Measurements from ENCODE around the gene REEP6.
"Not testable (repeated sequence)": the region's sequence is repeated elsewhere in the genome, so short reads cannot be mapped to it uniquely, and the experiment has no call there.

The REEP6 gene

GRCh38 chr19:1524287-1524971, 33.4 kb downstream of the REEP6 start:
- no peak for DNase-seq (ENCODE audit: low read depth)

GRCh38 chr19:1524972-1525325, 34.0 kb downstream of the REEP6 start:
- DNase-seq (ENCODE audit: low read depth) = no peak

- DNase-seq (ENCODE audit: low read depth) = no peak
Measured at GRCh38 chr19:1525343-1525742, 34.4 kb downstream of the REEP6 start.

GRCh38 chr19:1526066-1526778, 35.2 kb downstream of the REEP6 start:
- no peak for DNase-seq (ENCODE audit: low read depth)

GRCh38 chr19:1526979-1527649, 36.1 kb downstream of the REEP6 start:
- no peak for DNase-seq (ENCODE audit: low read depth)

DNA sequence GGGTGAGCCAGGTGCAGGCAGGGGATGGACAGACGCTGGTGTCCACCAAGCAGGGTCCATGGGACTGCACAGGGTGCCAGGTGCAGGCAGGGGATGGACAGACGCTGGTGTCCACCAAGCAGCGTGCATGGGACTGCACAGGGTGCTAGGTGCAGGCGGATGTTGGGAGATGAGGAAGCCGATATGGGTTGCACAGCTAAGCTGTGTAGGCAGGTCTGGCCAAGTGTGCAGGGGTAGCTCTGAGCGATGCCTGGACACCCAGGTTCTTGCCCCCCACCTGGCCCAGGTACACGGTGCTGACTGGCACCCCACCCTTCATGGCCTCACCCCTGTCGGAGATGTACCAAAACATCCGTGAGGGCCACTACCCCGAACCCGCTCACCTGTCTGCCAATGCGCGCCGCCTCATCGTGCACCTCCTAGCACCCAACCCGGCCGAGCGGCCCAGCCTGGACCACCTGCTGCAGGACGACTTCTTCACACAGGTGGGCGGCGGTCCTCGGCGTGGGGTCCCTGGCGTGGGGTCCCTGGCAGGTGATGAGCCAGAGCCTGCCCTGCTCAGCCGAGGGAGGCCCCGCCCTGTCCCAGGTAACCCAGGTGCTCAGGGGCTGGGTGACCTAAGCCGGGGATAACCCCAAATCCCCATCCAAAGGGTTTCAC, 36.8 kb downstream of the REEP6 start:
- no peak for DNase-seq (ENCODE audit: low read depth)

DNA sequence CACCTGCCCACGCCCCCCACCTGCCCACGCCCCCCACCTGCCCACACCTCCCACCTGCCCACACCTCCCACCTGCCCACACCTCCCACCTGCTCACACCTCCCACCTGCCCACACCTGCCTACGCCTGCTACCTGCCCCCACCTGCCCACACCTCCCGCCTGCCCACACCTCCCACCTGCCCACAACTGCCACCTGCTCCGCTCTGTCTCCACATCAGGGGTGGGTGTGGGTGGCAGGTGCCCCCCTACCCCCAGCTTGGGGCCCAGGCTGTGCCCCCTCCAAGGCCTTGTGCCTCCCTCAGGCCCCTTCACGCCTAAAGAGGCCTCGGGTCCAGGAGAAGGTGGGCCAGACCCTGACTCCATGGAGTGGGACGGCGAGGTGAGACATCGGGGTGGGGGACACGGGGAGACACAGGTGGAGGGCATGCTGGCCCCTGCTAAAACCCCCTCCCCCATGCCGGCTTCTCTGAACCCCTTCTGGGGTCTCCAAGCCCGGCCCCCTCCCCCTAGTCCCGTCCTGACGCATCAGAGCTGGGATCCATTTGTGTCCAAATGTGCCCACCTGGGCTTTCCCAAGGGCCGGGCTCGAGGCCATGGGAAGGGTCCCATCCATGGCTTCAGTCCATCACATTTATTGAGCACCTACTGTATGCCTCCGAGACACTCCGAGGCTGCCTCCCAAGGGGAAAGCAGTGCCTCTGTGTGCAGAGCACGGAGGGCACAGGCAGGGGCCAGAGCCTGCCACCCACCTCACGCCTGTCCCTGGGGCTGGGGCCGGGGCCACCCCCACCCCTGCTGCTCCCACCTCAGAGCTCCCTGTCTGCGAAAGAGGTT, 37.8 kb downstream of the REEP6 start:
- no peak for DNase-seq (ENCODE audit: low read depth)

GRCh38 chr19:1529430-1529816, 38.4 kb downstream of the REEP6 start:
- DNase-seq (ENCODE audit: low read depth) = no peak

DNA sequence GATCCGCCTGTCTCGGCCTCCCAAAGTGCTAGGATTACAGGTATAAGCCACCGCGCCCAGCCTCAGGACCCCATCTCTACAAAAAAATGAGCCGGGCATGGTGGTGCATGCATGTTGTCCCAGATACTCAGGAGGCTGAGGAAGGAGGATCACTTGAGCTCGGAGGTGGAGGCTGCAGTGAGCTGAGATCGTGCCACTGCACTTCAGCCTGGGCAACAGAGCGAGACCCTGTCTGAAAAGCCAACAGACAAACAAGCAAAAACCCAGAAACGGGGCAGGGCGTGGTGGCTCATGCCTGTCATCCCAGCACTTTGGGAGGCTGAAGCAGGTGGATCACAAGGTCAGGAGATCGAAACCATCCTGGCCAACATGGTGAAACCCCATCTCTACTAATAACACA, 39.9 kb downstream of the REEP6 start:
- not testable (repeated sequence) for DNase-seq (ENCODE audit: low read depth)

DNA sequence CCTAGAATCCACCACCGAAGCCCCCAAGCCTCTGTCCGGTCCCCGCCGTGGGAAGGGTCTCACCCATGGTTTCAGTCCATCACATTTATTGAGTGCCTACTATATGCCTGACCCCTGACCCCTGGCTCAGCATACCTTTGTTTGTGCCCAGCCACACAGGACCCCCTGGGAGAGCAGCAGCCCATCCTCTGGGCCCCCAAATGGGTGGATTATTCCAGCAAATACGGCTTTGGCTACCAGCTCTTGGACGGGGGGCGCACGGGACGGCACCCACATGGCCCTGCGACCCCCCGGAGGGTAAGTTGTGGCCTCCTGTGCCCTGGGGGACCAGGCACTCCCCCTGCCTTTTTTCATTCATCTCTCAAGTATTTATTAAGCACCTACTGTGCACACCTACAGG, 40.6 kb downstream of the REEP6 start:
- DNase-seq (ENCODE audit: low read depth) = no peak

GRCh38 chr19:1532003-1532402, 41.0 kb downstream of the REEP6 start:
- no peak for DNase-seq (ENCODE audit: low read depth)

DNA sequence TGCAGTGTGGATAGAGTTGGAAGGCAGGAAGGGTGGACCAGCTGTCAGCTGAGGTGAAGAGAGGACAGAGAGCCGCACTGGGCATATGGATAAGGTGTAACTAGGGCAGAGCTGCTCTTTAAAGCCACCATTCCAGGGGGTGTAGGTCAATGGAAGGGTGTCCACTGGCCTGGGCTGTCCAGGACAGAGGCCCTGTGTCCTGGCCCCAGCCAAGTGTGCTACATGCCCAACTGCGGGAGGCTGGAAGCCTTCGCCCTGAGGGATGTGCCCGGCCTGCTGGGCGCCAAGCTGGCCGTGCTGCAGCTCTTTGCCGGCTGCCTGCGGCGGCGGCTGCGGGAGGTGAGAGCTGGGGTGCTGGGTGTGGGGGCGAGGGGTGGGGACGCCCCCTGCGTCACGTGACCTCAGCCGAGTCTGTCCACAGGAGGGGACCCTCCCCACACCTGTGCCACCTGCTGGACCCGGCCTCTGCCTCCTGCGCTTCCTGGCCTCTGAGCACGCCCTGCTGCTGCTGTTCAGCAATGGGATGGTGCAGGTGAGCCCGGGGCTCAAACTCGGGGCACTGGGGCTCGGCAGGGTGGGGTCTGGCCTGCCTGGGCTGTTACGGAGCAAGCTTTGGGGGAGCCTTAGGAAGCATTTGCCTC, 42.6 kb downstream of the REEP6 start:
- DNase-seq (ENCODE audit: low read depth) = no peak

DNA sequence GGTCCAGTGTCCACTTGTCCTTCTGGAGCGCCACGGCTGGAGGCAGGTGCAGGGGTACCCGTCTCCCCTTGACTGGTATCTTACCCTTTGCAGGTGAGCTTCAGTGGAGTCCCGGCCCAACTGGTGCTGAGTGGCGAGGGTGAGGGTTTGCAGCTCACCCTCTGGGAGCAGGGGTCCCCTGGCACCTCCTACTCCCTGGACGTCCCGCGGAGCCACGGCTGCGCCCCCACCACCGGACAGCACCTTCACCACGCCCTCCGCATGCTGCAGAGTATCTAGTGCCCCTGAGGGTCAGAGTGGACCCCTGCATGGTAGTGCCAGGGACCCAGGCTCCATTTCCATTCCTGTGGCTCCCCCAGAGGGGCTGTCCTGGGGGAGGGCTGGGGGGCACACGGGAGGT, 44.0 kb downstream of the REEP6 start:
- no peak for DNase-seq (ENCODE audit: low read depth)

DNA sequence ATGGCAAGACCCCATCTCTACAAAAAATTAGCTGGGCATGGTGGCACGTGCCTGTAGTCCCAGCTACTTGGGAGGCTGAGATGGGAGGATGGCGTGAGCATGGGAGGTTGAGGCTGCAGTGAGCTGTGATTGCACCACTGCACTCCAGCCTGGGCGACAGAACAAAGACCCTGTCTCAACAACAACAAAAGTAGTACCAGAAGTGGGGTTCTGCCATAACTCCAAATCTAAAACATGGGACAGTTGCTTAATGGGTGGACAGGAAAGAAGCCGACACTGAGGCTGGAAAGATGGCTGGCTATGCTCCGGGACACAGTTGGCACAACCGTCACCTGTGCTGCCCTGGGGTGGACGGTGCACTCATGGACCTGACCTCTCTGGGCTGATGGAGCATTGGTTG, 44.7 kb downstream of the REEP6 start:
- DNase-seq (ENCODE audit: low read depth) = not testable (repeated sequence)

GRCh38 chr19:1538978-1539377, 48.0 kb downstream of the REEP6 start:
- no peak for DNase-seq (ENCODE audit: low read depth)

- not testable (repeated sequence) for DNase-seq (ENCODE audit: low read depth)
Measured at GRCh38 chr19:1539749-1540148, 48.8 kb downstream of the REEP6 start.

- no peak for DNase-seq (ENCODE audit: low read depth)
Measured at GRCh38 chr19:1540365-1540925, 49.5 kb downstream of the REEP6 start.

Data from stimulated activated CD8-positive, alpha-beta memory T cell treated with anti-CD3 and anti-CD28 coated beads, Interleukin-12 subunit alpha, Interleukin-12 subunit beta, amount 100 ng/mL, for 1 hour (primary cell).